Esophagus muscularis mucosa (tissue), 4 donors: ENCODE data around the gene NUDC.
"Not testable (repeated sequence)": the region's sequence is repeated elsewhere in the genome, so short reads cannot be mapped to it uniquely, and the experiment has no call there.

Source experiments
- CTCF ChIP-seq, 3 experiments: fragments of 200-600 bp in 2 of 3; fragments of 450-650 bp in 1 of 3; sonication (generic) in 2 of 3; IDR thresholded peaks; one replicate each; pipeline ENCODE4 v1.5.1; 2017 to 2019; ENCODE audit warnings: antibody characterized with exemption in 3 of 3, mild to moderate bottlenecking in 2 of 3, moderate library complexity in 1 of 3
- EP300 ChIP-seq: sonication (generic); formaldehyde crosslinking; IDR thresholded peaks from one replicate; pipeline ENCODE4 v1.6.1; 2017; ENCODE audit warnings: antibody characterized with exemption
- POLR2A ChIP-seq: fragments of 450-650 bp; IDR thresholded peaks from one replicate; pipeline ENCODE4 v1.6.1; 2017; ENCODE audit warnings: antibody characterized with exemption, moderate library complexity, mild to moderate bottlenecking, low read depth
- POLR2AphosphoS5 ChIP-seq, 2 donors: sonication (generic); formaldehyde crosslinking; IDR thresholded peaks; one replicate each; pipeline ENCODE4 v1.6.1; 2017; ENCODE audit warnings: antibody characterized with exemption in 2 of 2

GRCh38 chr1:26948725-26949057, 27.1 kb downstream of the NUDC start:
- TF ChIP-seq CTCF (IDR thresholded peaks at IDR 0.05); POLR2A; POLR2AphosphoS5 (IDR thresholded peaks at IDR 0.05); EP300: not testable (repeated sequence)
